Type B pancreatic cell (in vitro differentiated cells): ENCODE data around the gene COL4A1. TPM values are rescaled to one million over a fixed set of nuclear protein-coding genes. Genes with fewer than 3 reads are reported as not detected.

Experiments used
- DNase-seq: peaks from one replicate; pipeline ENCODE4 v3.0.0; 2021; ENCODE audit warnings: mixed read lengths; ENCODE audit not compliant: unreplicated experiment; ENCODE audit errors: extremely low spot score
- H3K27ac Mint-ChIP-seq: 2 replicates; pipeline ENCODE4 v1.8.0; 2021; ENCODE audit warnings: mild to moderate bottlenecking, mixed read lengths
- H3K27me3 Mint-ChIP-seq: 2 replicates; pipeline ENCODE4 v1.8.0; 2021; ENCODE audit warnings: mixed read lengths
- H3K36me3 Mint-ChIP-seq: 2 replicates; pipeline ENCODE4 v1.8.0; 2021; ENCODE audit warnings: mixed read lengths
- H3K4me1 Mint-ChIP-seq: one replicate; pipeline ENCODE4 v1.8.0; 2021; ENCODE audit warnings: mixed read lengths; ENCODE audit not compliant: unreplicated experiment
- H3K4me3 Mint-ChIP-seq: 2 replicates; pipeline ENCODE4 v1.8.0; 2021; ENCODE audit warnings: mild to moderate bottlenecking, mixed read lengths
- H3K9me3 Mint-ChIP-seq: 2 replicates; pipeline ENCODE4 v1.8.0; 2021; ENCODE audit warnings: mixed read lengths
- total RNA-seq: library from RNA; stranded (reverse); gene quantifications from 2 replicates; pipeline ENCODE4 v1.2.1, GENCODE V29; 2021; ENCODE audit warnings: low replicate concordance
- TF ChIP-seq, protein P1 (sequence below): fragments of 200-600 bp; sonication (generic); conservative IDR thresholded peaks from 2 replicates; pipeline ENCODE4 v1.5.0; 2021; ENCODE audit warnings: antibody characterized with exemption, mild to moderate bottlenecking

COL4A1 gene
- total RNA-seq, 1 donor from 2014 or later: 83.6 TPM

DNA sequence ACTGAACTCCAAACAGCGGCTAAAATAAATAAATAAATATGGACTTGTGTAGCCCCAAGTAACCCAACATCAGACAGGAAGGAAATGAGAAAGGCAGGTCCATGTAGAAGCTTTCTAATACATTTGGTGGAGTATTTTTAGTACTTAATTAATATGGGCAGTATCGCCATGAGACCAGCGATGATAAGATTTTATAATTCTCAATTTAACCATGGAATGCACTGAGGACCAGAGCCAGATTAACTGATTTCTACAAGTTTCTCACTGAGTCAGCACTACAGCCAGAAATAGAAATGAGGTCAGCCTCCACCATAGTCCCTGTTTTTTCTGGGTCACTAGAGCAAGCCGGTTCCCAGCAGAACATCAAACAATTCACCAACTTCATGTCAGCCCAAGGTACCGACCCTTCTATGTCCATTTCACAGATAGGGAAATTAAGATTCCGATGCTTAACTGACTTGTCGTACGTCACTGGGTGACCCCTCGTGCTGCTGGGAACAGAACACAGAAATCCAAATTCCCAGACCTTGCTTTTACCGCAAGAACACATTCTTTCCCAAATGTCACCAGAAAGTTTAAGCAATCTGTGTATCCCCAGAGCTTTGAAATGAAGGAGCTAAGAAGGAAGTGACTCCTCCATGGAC lies 90.4 kb downstream of the COL4A1 start:
- Mint-ChIP-seq H3K4me1 (peaks cover 18% of the 10 kb centered on the region), H3K36me3 (peaks cover 3% of the 10 kb centered on the region)

DNA sequence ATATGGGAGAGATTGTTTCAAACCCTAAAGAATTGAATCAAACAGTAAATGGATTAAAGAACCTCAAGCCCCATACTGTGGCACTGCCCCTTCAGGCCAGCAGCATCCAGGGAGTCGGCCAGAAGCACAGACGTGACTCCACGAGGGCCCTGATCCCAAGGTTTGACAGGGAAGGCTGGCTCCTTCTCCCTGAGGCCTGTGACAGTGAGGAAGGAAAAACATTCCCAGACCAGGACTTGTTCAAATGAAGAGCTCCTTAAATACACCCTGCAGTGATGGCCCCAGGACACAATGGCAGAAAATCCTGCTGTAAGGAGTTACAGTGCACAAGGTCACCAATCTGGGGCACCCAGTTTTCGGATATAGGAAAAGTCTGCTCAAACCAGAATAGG lies 91.0 kb downstream of the COL4A1 start:
- H3K27ac Mint-ChIP-seq: no peak overlapping the region
- no peak overlapping the region for H3K4me3 Mint-ChIP-seq
- H3K27me3 Mint-ChIP-seq: no peaks in the 10 kb centered on the region
- no peak for DNase-seq
- H3K36me3 Mint-ChIP-seq: peaks cover 3% of the 10 kb centered on the region
- peaks cover 16% of the 10 kb centered on the region for H3K4me1 Mint-ChIP-seq
- TF ChIP-seq, protein P1, sequence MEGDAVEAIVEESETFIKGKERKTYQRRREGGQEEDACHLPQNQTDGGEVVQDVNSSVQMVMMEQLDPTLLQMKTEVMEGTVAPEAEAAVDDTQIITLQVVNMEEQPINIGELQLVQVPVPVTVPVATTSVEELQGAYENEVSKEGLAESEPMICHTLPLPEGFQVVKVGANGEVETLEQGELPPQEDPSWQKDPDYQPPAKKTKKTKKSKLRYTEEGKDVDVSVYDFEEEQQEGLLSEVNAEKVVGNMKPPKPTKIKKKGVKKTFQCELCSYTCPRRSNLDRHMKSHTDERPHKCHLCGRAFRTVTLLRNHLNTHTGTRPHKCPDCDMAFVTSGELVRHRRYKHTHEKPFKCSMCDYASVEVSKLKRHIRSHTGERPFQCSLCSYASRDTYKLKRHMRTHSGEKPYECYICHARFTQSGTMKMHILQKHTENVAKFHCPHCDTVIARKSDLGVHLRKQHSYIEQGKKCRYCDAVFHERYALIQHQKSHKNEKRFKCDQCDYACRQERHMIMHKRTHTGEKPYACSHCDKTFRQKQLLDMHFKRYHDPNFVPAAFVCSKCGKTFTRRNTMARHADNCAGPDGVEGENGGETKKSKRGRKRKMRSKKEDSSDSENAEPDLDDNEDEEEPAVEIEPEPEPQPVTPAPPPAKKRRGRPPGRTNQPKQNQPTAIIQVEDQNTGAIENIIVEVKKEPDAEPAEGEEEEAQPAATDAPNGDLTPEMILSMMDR: no peak
- no peaks in the 10 kb centered on the region for H3K9me3 Mint-ChIP-seq

More for the DNA sequence above, 90.4 kb downstream of the COL4A1 start:
- no peak overlapping the region for H3K4me3 Mint-ChIP-seq
- no peaks in the 10 kb centered on the region for H3K9me3 Mint-ChIP-seq
- H3K27ac Mint-ChIP-seq: no peak overlapping the region
- H3K27me3 Mint-ChIP-seq: no peaks in the 10 kb centered on the region
- DNase-seq: no peak
- TF ChIP-seq, protein P1: no peak

DNA sequence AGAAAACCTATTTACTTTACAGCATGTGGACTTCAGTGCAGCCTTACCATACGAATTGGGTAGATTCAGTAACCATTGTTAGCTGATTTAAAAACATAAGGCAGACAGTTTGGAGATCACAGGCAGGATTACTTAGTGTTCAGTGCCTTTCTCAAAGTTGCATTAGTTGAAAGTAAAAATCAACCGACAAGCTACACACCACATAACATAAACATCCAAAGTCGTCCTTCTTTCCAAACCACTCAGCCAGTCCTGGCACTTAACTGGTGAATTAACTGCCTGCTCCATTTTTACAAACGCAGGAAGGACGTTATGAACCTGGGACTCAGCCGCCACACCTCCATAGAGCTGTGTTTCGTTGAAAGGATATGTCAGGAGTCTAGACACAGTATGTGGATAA lies 91.4 kb downstream of the COL4A1 start:
- TF ChIP-seq, protein P1: no peak
- H3K27ac Mint-ChIP-seq: no peak overlapping the region
- peaks cover 3% of the 10 kb centered on the region for H3K36me3 Mint-ChIP-seq
- no peak overlapping the region for H3K4me3 Mint-ChIP-seq
- DNase-seq: no peak
- no peaks in the 10 kb centered on the region for H3K27me3 Mint-ChIP-seq
- no peaks in the 10 kb centered on the region for H3K9me3 Mint-ChIP-seq
- peaks cover 16% of the 10 kb centered on the region for H3K4me1 Mint-ChIP-seq

DNA sequence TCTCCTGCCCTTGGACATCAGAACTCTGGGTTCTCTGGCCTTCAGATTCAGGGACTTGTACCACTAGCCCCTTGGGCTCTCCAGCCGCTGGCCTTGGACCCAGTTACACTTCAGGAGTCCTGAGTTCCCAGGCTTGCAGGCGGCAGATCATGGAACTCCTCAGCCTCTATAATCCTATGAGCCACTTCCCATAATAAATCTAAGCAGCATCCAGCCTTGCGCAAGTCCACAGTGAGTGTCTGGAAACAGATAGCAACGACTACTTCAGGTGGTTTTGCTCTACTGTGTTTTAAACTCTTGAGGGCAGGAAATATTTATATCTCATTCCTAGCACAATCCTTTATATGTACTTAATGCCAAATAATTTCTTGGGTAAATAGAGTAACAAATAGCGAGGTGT lies 92.3 kb downstream of the COL4A1 start:
- Mint-ChIP-seq H3K36me3 (peaks cover 3% of the 10 kb centered on the region), H3K9me3 (no peaks in the 10 kb centered on the region), H3K4me1 (peaks cover 16% of the 10 kb centered on the region), H3K27ac (no peak overlapping the region), H3K27me3 (no peaks in the 10 kb centered on the region), H3K4me3 (no peak overlapping the region)
- DNase-seq: no peak
- TF ChIP-seq, protein P1: no peak

DNA sequence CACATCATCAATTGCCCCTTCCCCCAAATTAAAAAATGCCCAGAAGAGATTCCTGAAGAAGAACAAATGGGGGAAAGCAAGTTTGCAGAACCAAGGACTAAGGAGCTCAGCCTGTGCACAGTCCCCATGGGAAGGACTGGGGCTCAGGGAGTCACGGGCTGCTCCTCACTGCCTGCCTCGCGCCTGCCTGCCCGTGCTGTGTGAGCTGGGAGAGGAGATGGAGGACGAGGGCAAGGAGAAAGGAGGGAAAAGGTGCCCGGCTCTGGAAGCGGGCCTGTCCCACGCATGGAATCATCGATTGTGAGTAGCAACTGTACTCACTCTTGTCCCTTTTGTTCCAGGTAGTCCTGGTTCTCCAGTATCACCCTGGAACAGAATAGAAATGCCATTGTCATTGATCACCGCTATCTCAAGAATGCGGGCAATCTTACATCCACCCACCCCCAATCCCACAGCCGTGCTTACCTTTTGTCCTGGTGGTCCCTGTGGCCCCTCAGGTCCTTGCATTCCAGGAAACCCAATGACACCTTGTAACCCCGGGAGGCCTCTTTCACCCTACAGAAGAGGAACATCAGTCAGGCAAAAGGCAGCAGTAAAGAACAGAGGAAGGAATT lies 93.4 kb downstream of the COL4A1 start:
- no peak overlapping the region for H3K27ac Mint-ChIP-seq
- TF ChIP-seq, protein P1: no peak
- H3K36me3 Mint-ChIP-seq: peaks cover 3% of the 10 kb centered on the region

More for the DNA sequence above, 93.4 kb downstream of the COL4A1 start:
- H3K4me1 Mint-ChIP-seq: peaks cover 16% of the 10 kb centered on the region
- H3K27me3 Mint-ChIP-seq: no peaks in the 10 kb centered on the region
- no peak for DNase-seq
- H3K9me3 Mint-ChIP-seq: no peaks in the 10 kb centered on the region
- no peak overlapping the region for H3K4me3 Mint-ChIP-seq
